Measurements from ENCODE around the gene KDM3B. TPM values are rescaled to one million over a fixed set of nuclear protein-coding genes. Genes with fewer than 3 reads are reported as not detected.

The KDM3B gene
- total RNA-seq, 1 donor from 2014 or later = 97.7 TPM

DNA sequence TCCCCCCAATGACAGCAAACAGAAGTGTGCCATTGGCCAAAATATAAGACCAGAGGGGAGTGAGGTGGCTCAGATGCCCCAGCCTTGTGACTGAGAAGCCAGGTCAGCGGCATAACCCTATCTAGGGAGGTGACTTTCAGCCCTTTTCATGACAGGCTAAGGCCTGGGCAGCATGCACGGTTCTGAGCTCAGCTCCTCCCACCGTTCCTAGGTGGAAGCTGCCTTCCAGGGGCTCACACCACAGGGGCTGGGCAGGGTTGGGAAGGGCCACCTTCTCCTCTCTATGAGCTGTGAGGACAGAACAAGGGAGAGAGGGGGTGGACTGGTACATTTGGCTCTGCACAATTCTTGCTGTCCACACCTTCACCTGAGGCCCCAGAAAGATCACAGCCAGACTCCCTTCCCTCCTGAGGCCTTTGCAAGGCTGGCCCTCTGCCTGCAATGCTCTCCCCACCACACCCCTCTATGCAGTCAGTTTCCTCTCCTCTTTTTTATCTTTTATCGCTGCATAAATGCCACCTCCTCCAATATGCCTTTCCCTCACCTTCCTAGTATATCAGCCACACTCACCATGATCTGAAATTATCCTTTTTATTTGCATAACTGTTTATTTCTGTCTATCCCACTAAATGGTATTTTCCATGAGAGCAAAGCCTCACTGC, 107.7 kb downstream of the KDM3B start:
- Mint-ChIP-seq H3K27me3 (peaks cover 19% of the 10 kb centered on the region), H3K27ac (peak overlapping the region; percentile 12), H3K4me3 (peak overlapping the region; percentile 3), H3K36me3 (no peaks in the 10 kb centered on the region), H3K9me3 (no peaks in the 10 kb centered on the region), H3K4me1 (ENCODE audit: unreplicated experiment) (peaks cover 13% of the 10 kb centered on the region)
- DNase-seq (ENCODE audit: extremely low spot score, unreplicated experiment) = no peak
- TF ChIP-seq, protein P1, sequence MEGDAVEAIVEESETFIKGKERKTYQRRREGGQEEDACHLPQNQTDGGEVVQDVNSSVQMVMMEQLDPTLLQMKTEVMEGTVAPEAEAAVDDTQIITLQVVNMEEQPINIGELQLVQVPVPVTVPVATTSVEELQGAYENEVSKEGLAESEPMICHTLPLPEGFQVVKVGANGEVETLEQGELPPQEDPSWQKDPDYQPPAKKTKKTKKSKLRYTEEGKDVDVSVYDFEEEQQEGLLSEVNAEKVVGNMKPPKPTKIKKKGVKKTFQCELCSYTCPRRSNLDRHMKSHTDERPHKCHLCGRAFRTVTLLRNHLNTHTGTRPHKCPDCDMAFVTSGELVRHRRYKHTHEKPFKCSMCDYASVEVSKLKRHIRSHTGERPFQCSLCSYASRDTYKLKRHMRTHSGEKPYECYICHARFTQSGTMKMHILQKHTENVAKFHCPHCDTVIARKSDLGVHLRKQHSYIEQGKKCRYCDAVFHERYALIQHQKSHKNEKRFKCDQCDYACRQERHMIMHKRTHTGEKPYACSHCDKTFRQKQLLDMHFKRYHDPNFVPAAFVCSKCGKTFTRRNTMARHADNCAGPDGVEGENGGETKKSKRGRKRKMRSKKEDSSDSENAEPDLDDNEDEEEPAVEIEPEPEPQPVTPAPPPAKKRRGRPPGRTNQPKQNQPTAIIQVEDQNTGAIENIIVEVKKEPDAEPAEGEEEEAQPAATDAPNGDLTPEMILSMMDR (conservative IDR thresholded peaks at IDR 0.05) = no peak

DNA sequence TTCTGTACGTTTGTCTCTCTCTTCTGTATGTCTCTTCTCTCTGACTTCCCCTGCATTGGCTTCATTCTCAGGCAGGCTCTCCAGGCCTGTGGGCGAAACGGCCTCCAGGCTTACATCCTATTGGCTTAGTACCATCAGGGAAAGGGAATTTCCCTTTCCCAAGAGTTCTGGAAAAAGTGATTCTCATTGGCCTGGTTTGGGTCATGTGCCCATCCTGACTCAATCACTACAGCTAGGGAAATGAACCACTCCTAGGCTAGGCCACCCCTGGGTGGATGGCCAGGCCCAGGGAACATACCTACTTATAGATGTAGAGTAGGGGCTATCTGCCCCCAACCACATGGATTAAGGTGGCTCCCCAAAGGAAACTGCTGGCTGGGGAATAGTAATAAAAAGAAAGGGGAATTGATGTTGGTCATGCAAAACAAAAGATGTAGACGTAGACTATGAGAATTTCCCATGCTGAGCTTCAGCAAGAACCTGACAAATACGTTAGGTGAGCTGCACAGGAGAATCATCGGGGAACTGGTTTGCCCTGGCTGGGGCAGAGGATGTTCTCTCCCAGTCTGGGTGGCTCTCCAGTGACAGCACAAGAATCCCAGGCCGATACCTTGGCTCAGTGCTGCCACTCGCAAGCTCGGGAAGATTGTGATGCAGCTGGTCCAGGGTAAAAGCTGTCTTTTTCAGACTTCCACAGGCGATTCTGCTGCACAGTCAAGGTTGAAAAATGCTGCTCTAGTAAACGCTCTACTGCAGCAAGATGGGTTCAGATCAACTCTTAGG, 109.0 kb downstream of the KDM3B start:
- H3K4me1 Mint-ChIP-seq (ENCODE audit: unreplicated experiment) = peaks cover 15% of the 10 kb centered on the region
- DNase-seq (ENCODE audit: extremely low spot score, unreplicated experiment) = no peak
- peak overlapping the region; percentile 62 for H3K4me3 Mint-ChIP-seq

DNA sequence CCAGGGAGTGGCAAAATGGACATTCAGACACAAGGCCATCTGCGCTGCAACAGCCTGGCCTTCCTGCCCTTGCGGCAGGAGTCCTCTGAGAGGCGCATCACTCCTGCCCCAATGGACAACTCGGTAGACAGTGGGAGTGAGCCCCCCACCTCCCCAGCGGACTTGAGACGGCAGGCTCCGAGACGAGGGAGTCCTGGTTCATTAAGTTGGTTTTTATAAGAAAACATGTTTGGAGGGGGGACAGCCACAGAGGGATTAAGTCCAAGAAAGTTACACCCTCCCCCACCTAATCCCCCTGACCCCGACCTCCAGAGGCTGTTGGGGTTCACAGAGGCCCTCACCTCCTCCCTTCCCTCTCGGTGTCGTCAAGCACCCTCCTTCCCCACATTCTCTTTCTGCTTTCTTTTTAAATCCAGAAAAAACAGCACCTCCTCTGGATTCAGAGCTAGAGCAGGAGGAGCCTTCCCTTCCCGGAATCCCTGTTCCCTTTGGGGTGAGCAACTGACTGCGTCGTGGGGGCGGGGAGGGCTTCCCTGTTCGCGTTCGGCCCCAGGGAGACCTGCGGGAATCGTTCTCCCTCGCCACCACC, 111.0 kb downstream of the KDM3B start:
- peaks cover 29% of the 10 kb centered on the region for H3K27me3 Mint-ChIP-seq
- TF ChIP-seq, protein P1 (conservative IDR thresholded peaks at IDR 0.05) = no peak
- H3K9me3 Mint-ChIP-seq = no peaks in the 10 kb centered on the region
- no peak for DNase-seq (ENCODE audit: extremely low spot score, unreplicated experiment)
- H3K36me3 Mint-ChIP-seq = peaks cover 21% of the 10 kb centered on the region
- H3K4me1 Mint-ChIP-seq (ENCODE audit: unreplicated experiment) = peaks cover 30% of the 10 kb centered on the region
- H3K4me3 Mint-ChIP-seq = peak overlapping the region; percentile 91
- peak overlapping the region; percentile 93 for H3K27ac Mint-ChIP-seq

More for the DNA sequence above, 109.0 kb downstream of the KDM3B start:
- Mint-ChIP-seq H3K27me3 (peaks cover 16% of the 10 kb centered on the region), H3K27ac (peak overlapping the region; percentile 10), H3K9me3 (no peaks in the 10 kb centered on the region), H3K36me3 (peaks cover 1% of the 10 kb centered on the region)
- TF ChIP-seq, protein P1 (conservative IDR thresholded peaks at IDR 0.05) = no peak

DNA sequence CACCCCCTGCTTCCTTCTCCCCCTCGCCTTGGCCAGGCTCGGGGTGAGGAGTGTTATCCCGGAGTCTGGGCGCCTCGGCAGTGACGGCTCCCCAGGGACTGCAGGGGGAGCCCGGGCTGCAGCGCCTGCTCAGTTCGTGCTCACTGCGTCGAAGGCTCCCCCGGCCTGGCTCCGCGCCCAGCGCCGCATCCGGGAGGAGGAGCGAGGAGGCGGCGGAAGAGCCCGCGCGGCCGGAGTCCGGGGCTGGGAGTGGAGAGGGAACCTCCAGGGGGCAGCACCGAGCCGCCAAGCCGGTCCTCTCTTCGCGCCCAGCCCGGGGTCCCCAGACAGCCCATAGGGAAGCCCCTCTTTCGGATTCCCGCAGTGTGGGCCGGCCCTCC, 111.5 kb downstream of the KDM3B start:
- Mint-ChIP-seq H3K36me3 (peaks cover 25% of the 10 kb centered on the region), H3K27ac (peak overlapping the region; percentile 93), H3K4me3 (peak overlapping the region; percentile 91), H3K27me3 (peaks cover 30% of the 10 kb centered on the region), H3K9me3 (no peaks in the 10 kb centered on the region), H3K4me1 (ENCODE audit: unreplicated experiment) (peaks cover 33% of the 10 kb centered on the region)
- peak; percentile 97 for DNase-seq (ENCODE audit: extremely low spot score, unreplicated experiment)
- TF ChIP-seq, protein P1 (conservative IDR thresholded peaks at IDR 0.05) = peak; percentile 99

DNA sequence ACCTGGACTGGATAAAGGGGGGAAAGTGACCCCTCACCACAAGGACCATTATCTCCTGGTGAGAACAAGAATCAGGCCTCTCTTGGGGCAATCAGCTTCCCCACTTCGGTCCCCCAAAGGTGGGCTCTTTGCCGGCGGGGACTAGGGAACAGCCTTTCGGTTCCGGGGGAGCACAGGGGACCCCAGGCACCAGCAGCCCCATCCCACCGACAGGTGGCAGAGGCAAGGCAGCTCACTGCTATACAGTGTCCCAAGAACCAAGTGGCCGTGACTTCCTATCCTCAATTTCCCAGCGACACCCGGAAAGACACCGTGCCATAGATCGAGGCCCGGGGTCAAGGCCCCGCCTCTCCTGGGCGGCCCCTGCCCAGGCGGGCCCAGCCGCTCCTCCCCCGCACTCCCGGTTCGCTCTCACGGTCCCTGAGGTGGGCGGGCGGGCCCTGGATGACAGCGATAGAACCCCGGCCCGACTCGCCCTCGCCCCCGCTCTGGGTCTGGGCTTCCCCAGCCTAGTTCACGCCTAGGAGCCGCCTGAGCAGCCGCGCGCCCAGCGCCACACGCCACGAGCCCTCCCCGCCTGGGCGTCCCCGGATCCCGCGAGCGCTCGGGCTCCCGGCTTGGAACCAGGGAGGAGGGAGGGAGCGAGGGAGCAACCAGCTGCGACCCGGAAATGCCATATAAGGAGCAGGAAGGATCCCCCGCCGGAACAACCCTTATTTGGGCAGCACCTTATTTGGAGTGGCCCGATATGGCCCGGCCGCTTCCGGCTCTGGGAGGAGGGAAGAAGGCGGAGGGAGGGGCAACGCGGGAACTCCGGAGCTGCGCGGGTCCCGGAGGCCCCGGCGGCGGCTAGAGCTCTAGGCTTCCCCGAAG, 112.1 kb downstream of the KDM3B start:
- TF ChIP-seq, protein P1 (conservative IDR thresholded peaks at IDR 0.05) = peak; percentile 64
- Mint-ChIP-seq H3K27ac (peak overlapping the region; percentile 93), H3K9me3 (no peaks in the 10 kb centered on the region), H3K36me3 (peaks cover 25% of the 10 kb centered on the region), H3K27me3 (peaks cover 33% of the 10 kb centered on the region), H3K4me1 (ENCODE audit: unreplicated experiment) (peaks cover 33% of the 10 kb centered on the region), H3K4me3 (peak overlapping the region; percentile 91)
- DNase-seq (ENCODE audit: extremely low spot score, unreplicated experiment) = peak; percentile 97

Measured in type B pancreatic cell (in vitro differentiated cells).